GM19468 (cell line): Measurements from ENCODE around the gene ACOT7.

Source experiments
- ATAC-seq: cut with Tn5 transposase; IDR thresholded peaks from one replicate; pipeline ENCODE4 v1.9.1; 2021; ENCODE audit warnings: mild to moderate bottlenecking, moderate library complexity, moderate number of reproducible peaks; ENCODE audit not compliant: unreplicated experiment; ENCODE audit errors: extremely low read depth

The ACOT7 gene

GRCh38 chr1:6348511-6349191, 44.9 kb downstream of the ACOT7 start:
- ATAC-seq = no peak

- no peak for ATAC-seq
These were observed 45.7 kb downstream of the ACOT7 start for GRCh38 chr1:6347641-6348487.

- no peak for ATAC-seq
These were observed 48.1 kb downstream of the ACOT7 start for GRCh38 chr1:6345460-6345859.

GRCh38 chr1:6345009-6345408, 48.6 kb downstream of the ACOT7 start:
- ATAC-seq = no peak

- no peak for ATAC-seq
These were observed 49.8 kb downstream of the ACOT7 start for GRCh38 chr1:6343506-6344405.

- ATAC-seq = no peak
These were observed 51.5 kb downstream of the ACOT7 start for GRCh38 chr1:6342056-6342455.

GRCh38 chr1:6338695-6339094, 54.9 kb downstream of the ACOT7 start:
- ATAC-seq = no peak

GRCh38 chr1:6336776-6337622, 56.6 kb downstream of the ACOT7 start:
- no peak for ATAC-seq

- no peak for ATAC-seq
These were observed 59.1 kb downstream of the ACOT7 start for GRCh38 chr1:6334261-6334993.

- ATAC-seq = no peak
These were observed 60.7 kb downstream of the ACOT7 start for GRCh38 chr1:6332821-6333220.

- ATAC-seq = no peak
These were observed 61.9 kb downstream of the ACOT7 start for GRCh38 chr1:6331543-6332273.

GRCh38 chr1:6330410-6330911, 63.1 kb downstream of the ACOT7 start:
- ATAC-seq = no peak

GRCh38 chr1:6329851-6330250, 63.7 kb downstream of the ACOT7 start:
- no peak for ATAC-seq

- ATAC-seq = no peak
These were observed 64.2 kb downstream of the ACOT7 start for GRCh38 chr1:6329396-6329795.

GRCh38 chr1:6328696-6329095, 64.9 kb downstream of the ACOT7 start:
- no peak for ATAC-seq

- no peak for ATAC-seq
These were observed 65.5 kb downstream of the ACOT7 start for GRCh38 chr1:6328091-6328490.

GRCh38 chr1:6325482-6325881, 68.1 kb downstream of the ACOT7 start:
- ATAC-seq = no peak

- ATAC-seq = no peak
These were observed 71.4 kb downstream of the ACOT7 start for GRCh38 chr1:6322161-6322560.
